H1 (cell line): Measurements from ENCODE around the gene TRABD2B. TPM values are rescaled to one million over a fixed set of nuclear protein-coding genes. Genes with fewer than 3 reads are reported as not detected.

Experiments
- CTCF ChIA-PET: fragments of 300-600 bp; sonication (Branson Sonifier 250); formaldehyde crosslinking; loops from one replicate; lab custom pipeline; 2021; ENCODE audit not compliant: partially characterized antibody; lab: Charles Lee
- POLR2A ChIA-PET: fragments of 300-600 bp; sonication (Branson Sonifier 250); formaldehyde crosslinking; loops from one replicate; lab custom pipeline; 2021; ENCODE audit warnings: inconsistent platforms; ENCODE audit not compliant: partially characterized antibody; lab: Charles Lee
- DNase-seq, 2 experiments: peaks; one replicate each; pipeline versions ENCODE4 v3.0.0 to v3.0.0-alpha.2; 2010 to 2022; ENCODE audit warnings: low spot score in 2 of 2, low read depth in 1 of 2, mixed read lengths in 1 of 2
- FAIRE-seq: peaks from 2 replicates; lab custom pipeline; 2011; peaks lifted over from hg19 to GRCh38; lab: Jason Lieb, UNC
- H2AFZ ChIP-seq: 2 replicates; pipeline ENCODE4 v1.8.1; 2012; ENCODE audit warnings: low read length, inconsistent platforms
- H2AK5ac ChIP-seq: 2 replicates; pipeline ENCODE4 v1.6.1; 2013; ENCODE audit warnings: low read depth, low read length
- H2BK120ac ChIP-seq: replicated peaks from 2 replicates; pipeline ENCODE3; 2013; ENCODE audit warnings: low read depth, low read length, inconsistent platforms
- H2BK12ac ChIP-seq: 2 replicates; pipeline ENCODE4 v1.6.1; 2013; ENCODE audit warnings: low read depth, low read length
- H2BK15ac ChIP-seq: 2 replicates; pipeline ENCODE4 v1.6.1; 2013; ENCODE audit warnings: low read length
- H2BK20ac ChIP-seq: 2 replicates; pipeline ENCODE4 v1.6.1; 2013; ENCODE audit warnings: low read length
- H2BK5ac ChIP-seq: 2 replicates; pipeline ENCODE4 v1.6.1; 2013; ENCODE audit warnings: low read depth, low read length
- H3K14ac ChIP-seq: 2 replicates; pipeline ENCODE4 v1.6.1; 2013; ENCODE audit warnings: inconsistent platforms; ENCODE audit not compliant: insufficient read length
- H3K18ac ChIP-seq: 2 replicates; pipeline ENCODE4 v1.6.1; 2013; ENCODE audit warnings: low read length; ENCODE audit errors: extremely low read depth
- H3K23ac ChIP-seq: 2 replicates; pipeline ENCODE4 v1.6.1; 2013; ENCODE audit warnings: inconsistent platforms; ENCODE audit not compliant: insufficient read length
- H3K23me2 ChIP-seq: 2 replicates; pipeline ENCODE4 v1.6.1; 2013; ENCODE audit warnings: low read depth, low read length
- H3K27ac ChIP-seq: 2 replicates; pipeline ENCODE4 v1.6.1; 2011; ENCODE audit warnings: low read depth, low read length, inconsistent platforms
- H3K27me3 ChIP-seq, 4 experiments: replicated peaks in 1 of 4; 1 replicate in 1 of 4; 2 replicates in 3 of 4; pipeline versions ENCODE4 v1.6.1 to v1.8.1; 2011 to 2013; ENCODE audit warnings: low read length in 3 of 4, mild to moderate bottlenecking in 3 of 4, inconsistent platforms in 2 of 4, mixed read lengths in 2 of 4, moderate library complexity in 1 of 4; ENCODE audit not compliant: control insufficient read depth in 3 of 4, insufficient read depth in 3 of 4; ENCODE audit errors: extremely low read depth in 1 of 4
- H3K36me3 ChIP-seq, 4 experiments: 2 replicates each; pipeline versions ENCODE4 v1.6.1 to v1.8.1; 2011 to 2013; ENCODE audit warnings: mild to moderate bottlenecking in 4 of 4, low read length in 3 of 4, moderate library complexity in 2 of 4, control low read depth in 1 of 4, inconsistent platforms in 1 of 4; ENCODE audit not compliant: insufficient read depth in 4 of 4, control insufficient read depth in 2 of 4
- H3K4ac ChIP-seq: replicated peaks from 2 replicates; pipeline ENCODE3; 2013; ENCODE audit warnings: low read length, low read depth, mixed read lengths, inconsistent platforms; ENCODE audit not compliant: insufficient read length
- H3K4me1 ChIP-seq, 4 experiments: replicated peaks in 1 of 4; 1 replicate in 1 of 4; 2 replicates in 3 of 4; pipeline versions ENCODE4 v1.6.1 to v1.8.1; 2011 to 2013; ENCODE audit warnings: low read length in 3 of 4, inconsistent platforms in 2 of 4, mixed read lengths in 1 of 4; ENCODE audit not compliant: insufficient read depth in 4 of 4, control insufficient read depth in 3 of 4
- H3K4me2 ChIP-seq, 2 experiments: 2 replicates each; pipeline versions ENCODE4 v1.6.1 to v1.8.1; 2011 to 2013; ENCODE audit warnings: low read depth in 2 of 2, low read length in 2 of 2, control low read depth in 1 of 2, inconsistent platforms in 1 of 2, mild to moderate bottlenecking in 1 of 2; ENCODE audit not compliant: insufficient read depth in 1 of 2
- H3K4me3 ChIP-seq, 4 experiments: fragments of 200-600, 300-600 bp in 1 of 4; sonication (generic), shearing (Covaris generic), sonication (Bioruptor Twin) in 1 of 4; 2 replicates each; pipeline versions ENCODE4 v1.5.1 to v1.8.1; 2011 to 2016; ENCODE audit warnings: low read length in 4 of 4, low read depth in 3 of 4, control low read depth in 2 of 4, inconsistent platforms in 2 of 4, mild to moderate bottlenecking in 2 of 4, mixed read lengths in 1 of 4, moderate library complexity in 1 of 4; ENCODE audit not compliant: insufficient read depth in 2 of 4; ENCODE audit errors: extremely low read depth in 1 of 4
- H3K56ac ChIP-seq: replicated peaks from 2 replicates; pipeline ENCODE3; 2013; ENCODE audit warnings: low read depth, mild to moderate bottlenecking, mixed read lengths, low read length, inconsistent platforms; ENCODE audit not compliant: insufficient read length
- H3K79me1 ChIP-seq: 2 replicates; pipeline ENCODE4 v1.6.1; 2013; ENCODE audit warnings: low read depth, low read length, control low read depth
- H3K79me2 ChIP-seq, 2 experiments: 2 replicates each; pipeline versions ENCODE4 v1.6.1 to v1.8.1; 2012 to 2013; ENCODE audit warnings: low read length in 2 of 2, mild to moderate bottlenecking in 2 of 2, inconsistent platforms in 1 of 2; ENCODE audit not compliant: insufficient read depth in 2 of 2, control insufficient read depth in 1 of 2
- H3K9ac ChIP-seq, 4 experiments: replicated peaks in 1 of 4; 1 replicate in 1 of 4; 2 replicates in 3 of 4; pipeline versions ENCODE4 v1.6.1 to v1.8.1; 2011 to 2013; ENCODE audit warnings: low read depth in 3 of 4, low read length in 3 of 4, control low read depth in 2 of 4, mild to moderate bottlenecking in 2 of 4, moderate library complexity in 2 of 4, inconsistent platforms in 1 of 4; ENCODE audit errors: extremely low read depth in 1 of 4
- H3K9me3 ChIP-seq, 2 experiments: 2 replicates each; pipeline versions ENCODE4 v1.6.1 to v1.8.1; 2012 to 2013; ENCODE audit warnings: mild to moderate bottlenecking in 2 of 2, moderate library complexity in 2 of 2, control low read depth in 1 of 2, inconsistent platforms in 1 of 2, low read depth in 1 of 2, low read length in 1 of 2, mixed read lengths in 1 of 2; ENCODE audit not compliant: insufficient read depth in 2 of 2
- H4K20me1 ChIP-seq, 2 experiments: replicated peaks in 1 of 2; 2 replicates each; pipeline versions ENCODE3 to v1.8.1; 2011 to 2013; ENCODE audit warnings: inconsistent platforms in 2 of 2, low read length in 2 of 2, mild to moderate bottlenecking in 1 of 2; ENCODE audit not compliant: insufficient read depth in 2 of 2, control insufficient read depth in 1 of 2
- H4K5ac ChIP-seq: 2 replicates; pipeline ENCODE4 v1.6.1; 2013; ENCODE audit warnings: low read length, low read depth, mixed read lengths, inconsistent platforms; ENCODE audit not compliant: insufficient read length
- H4K8ac ChIP-seq: 2 replicates; pipeline ENCODE4 v1.8.0; 2013; ENCODE audit warnings: mild to moderate bottlenecking, moderate library complexity, low read length, inconsistent platforms; ENCODE audit not compliant: insufficient read depth; ENCODE audit errors: extremely low read depth
- H4K91ac ChIP-seq: replicated peaks from 2 replicates; pipeline ENCODE3; 2013; ENCODE audit warnings: low read length, mixed read lengths, inconsistent platforms; ENCODE audit not compliant: insufficient read length
- BRCA1 ChIP-seq: IDR thresholded peaks from 2 replicates; pipeline ENCODE4 v1.6.1; 2012; ENCODE audit warnings: low read depth, low read length, improper control_type of control experiment
- CHD1 ChIP-seq: IDR thresholded peaks from 2 replicates; pipeline ENCODE4 v1.6.1; 2012; ENCODE audit warnings: low read depth, low read length, improper control_type of control experiment
- CTBP2 ChIP-seq: IDR thresholded peaks from 2 replicates; pipeline ENCODE4 v1.7.0; 2011; ENCODE audit warnings: borderline replicate concordance, mild to moderate bottlenecking, moderate library complexity, mixed read lengths, low read length; ENCODE audit not compliant: insufficient read depth, insufficient read length
- GTF2F1 ChIP-seq: IDR thresholded peaks from 2 replicates; pipeline ENCODE4 v1.6.1; 2012; ENCODE audit warnings: low read depth, low read length, improper control_type of control experiment, borderline replicate concordance
- JUND ChIP-seq: IDR thresholded peaks from 2 replicates; pipeline ENCODE4 v1.6.1; 2011; ENCODE audit warnings: mild to moderate bottlenecking, improper control_type of control experiment, low read length
- KDM1A ChIP-seq: fragments of 200-600, 300-600 bp; sonication (generic); IDR thresholded peaks from 2 replicates; pipeline ENCODE4 v1.7.1; 2016; ENCODE audit warnings: mild to moderate bottlenecking, low read length, borderline replicate concordance
- KDM4A ChIP-seq: IDR thresholded peaks from one replicate; pipeline ENCODE4 v1.7.1; 2012; ENCODE audit warnings: low read depth, mild to moderate bottlenecking, moderate library complexity, low read length, inconsistent platforms; ENCODE audit not compliant: severe bottlenecking
- RAD21 ChIP-seq, 2 experiments: IDR thresholded peaks in 1 of 2; conservative IDR thresholded peaks in 1 of 2; 2 replicates each; pipeline ENCODE4 v1.6.1; 2011; ENCODE audit warnings: low read depth in 2 of 2, low read length in 2 of 2, improper control_type of control experiment in 1 of 2, inconsistent platforms in 1 of 2, mild to moderate bottlenecking in 1 of 2, moderate library complexity in 1 of 2
- RBBP5 ChIP-seq: IDR thresholded peaks from 2 replicates; pipeline ENCODE4 v1.7.1; 2012; ENCODE audit warnings: low read depth, mild to moderate bottlenecking, inconsistent platforms, low read length, moderate library complexity, borderline replicate concordance
- RFX5 ChIP-seq: IDR thresholded peaks from 2 replicates; pipeline ENCODE4 v1.6.1; 2011; ENCODE audit warnings: low read depth, low read length, improper control_type of control experiment, borderline replicate concordance
- RXRA ChIP-seq: IDR thresholded peaks from 2 replicates; pipeline ENCODE4 v1.6.1; 2011; ENCODE audit warnings: low read depth, mild to moderate bottlenecking, low read length, moderate library complexity; ENCODE audit not compliant: insufficient read depth
- SIX5 ChIP-seq: IDR thresholded peaks from 2 replicates; pipeline ENCODE4 v1.6.1; 2011; ENCODE audit warnings: mild to moderate bottlenecking, low read depth, low read length
- SP4 ChIP-seq: IDR thresholded peaks from 2 replicates; pipeline ENCODE4 v1.6.1; 2012; ENCODE audit warnings: low read length, inconsistent platforms
- TAF1 ChIP-seq: IDR thresholded peaks from 2 replicates; pipeline ENCODE4 v1.6.1; 2011; ENCODE audit warnings: mild to moderate bottlenecking, low read depth, low read length
- WGBS, 2 experiments: shearing (Covaris generic) in 1 of 2; methylation state at CpG; one replicate each; pipeline versions ENCODE4 v1.1.6 to v1.1.7; 2013 to 2015; ENCODE audit warnings: low lambda C conversion rate in 2 of 2, mixed read lengths in 2 of 2, inconsistent platforms in 1 of 2, low coverage in 1 of 2, missing lambda C conversion rate in 1 of 2; ENCODE audit not compliant: insufficient replicate concordance in 2 of 2, insufficient coverage in 1 of 2, insufficient read length in 1 of 2; ENCODE audit errors: extremely low coverage in 1 of 2, missing lambda C conversion rate in 1 of 2; 5-methylcytosine and 5-hydroxymethylcytosine counted together
- polyA plus RNA-seq, 7 experiments: library from polyadenylated mRNA; depleted of rRNA in 3 of 7; stranded (reverse) in 5 of 7; unstranded in 2 of 7; fragments of >200 nt in 5 of 7; fragments of 200-250 nt in 2 of 7; gene quantifications; 1 replicate in 5 of 7; 2 replicates in 1 of 7; 4 replicates in 1 of 7; pipeline versions ENCODE4 v1.2.1 to v1.2.3, GENCODE V29; 2011 to 2013; ENCODE audit warnings: missing spikeins in 2 of 7, mixed read lengths in 2 of 7
- total RNA-seq: library from RNA; stranded (reverse); fragmentation: NEBNext Ultra II Directional; extraction: Animal tissue kit (Norgen Biotek cat#: 25700); gene quantifications from 2 replicates; pipeline ENCODE4 v1.2.1, GENCODE V29; 2021

Gene TRABD2B
- total and polyA plus RNA-seq, 2 of the 8 experiments (the other 6 are each of a cell fraction or from before 2014, with no cell fraction given), result 0.95 to 3.4 TPM

DNA sequence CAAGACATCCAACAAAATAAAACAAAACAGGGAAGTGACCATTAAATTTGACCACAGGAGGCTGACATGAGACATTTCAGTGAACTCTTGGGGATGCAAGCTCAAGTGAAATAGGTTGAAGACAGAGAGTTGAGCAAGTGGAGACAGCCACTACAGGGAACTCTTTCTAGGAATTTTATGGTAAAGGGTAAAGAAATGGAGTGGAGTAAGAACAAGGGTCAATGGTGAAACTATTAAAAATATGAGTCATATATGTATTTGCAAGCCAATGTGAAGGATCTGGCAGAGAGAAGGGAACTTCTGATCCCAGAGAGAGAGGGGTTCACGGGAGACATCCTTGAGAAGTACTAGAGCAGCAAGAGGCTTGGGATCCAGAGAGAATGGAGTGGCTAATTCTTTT is 9.1 kb upstream of the TRABD2B start:
- H3K4ac ChIP-seq, result no peak overlapping the region
- no peak overlapping the region for H3K23ac ChIP-seq
- no peak overlapping the region; a peak in 1 of 4 replicates for H3K4me2 ChIP-seq
- H2BK15ac ChIP-seq, result no peak overlapping the region
- no peak overlapping the region for H3K4me3 ChIP-seq
- CTCF ChIA-PET, result interaction anchor here (1.2 to 3.1 kb wide), 10 partner anchors 8 to 220 kb away, joined by 3 to 14 read pairs (median 4); partner anchors contain the start of gene TRABD2B
- H3K18ac ChIP-seq, result no peak overlapping the region
- H3K9me3 ChIP-seq, result no peaks in the 10 kb centered on the region
- no peak overlapping the region for H4K8ac ChIP-seq
- no peaks in the 10 kb centered on the region for H3K79me1 ChIP-seq
- H2AK5ac ChIP-seq, result peak overlapping the region; percentile 88; the same call in 1 of the 2 replicates
- no peak overlapping the region for H2BK120ac ChIP-seq
- no peak overlapping the region for H3K9ac ChIP-seq
- no peaks in the 10 kb centered on the region for H3K36me3 ChIP-seq
- H2BK5ac ChIP-seq, result no peak overlapping the region
- no peak overlapping the region for H2AFZ ChIP-seq
- DNase-seq, result no peak
- no peaks in the 10 kb centered on the region for H4K20me1 ChIP-seq
- POLR2A ChIA-PET, result no interaction called here
- FAIRE-seq, result no peak
- H3K27me3 ChIP-seq, result peaks cover 0 to 2% (median 0%) of the 10 kb centered on the region in 4 experiments; a peak in 1 of 7 replicates
- no peak overlapping the region for H3K14ac ChIP-seq
- peaks cover 2% of the 10 kb centered on the region; the same call in 1 of the 2 replicates for H3K23me2 ChIP-seq
- 0 out of 2 replicates have a peak overlapping the region, but pooled peaks have one; percentile 53 for H2BK12ac ChIP-seq
- no peak overlapping the region for H3K27ac ChIP-seq
- H2BK20ac ChIP-seq, result peak overlapping the region; percentile 87; the same call in 1 of the 2 replicates
- H4K91ac ChIP-seq, result no peak overlapping the region
- H4K5ac ChIP-seq, result no peak overlapping the region
- no peaks in the 10 kb centered on the region for H3K79me2 ChIP-seq
- WGBS, 2 experiments, result 80% methylated on average over 1 of the region's 1 CpG; no CpG with 5 or more reads in 1 of the 2 experiments
- H3K4me1 ChIP-seq, result peaks cover 4 to 21% (median 13%) of the 10 kb centered on the region in 4 experiments; a peak in 6 of 7 replicates
- H3K56ac ChIP-seq, result no peak overlapping the region
- no peak for TF ChIP-seq CHD1
- TF ChIP-seq BRCA1, result no peak
- TF ChIP-seq RFX5, result no peak
- no peak for TF ChIP-seq RXRA
- no peak for TF ChIP-seq KDM4A
- no peak for TF ChIP-seq TAF1
- TF ChIP-seq JUND, result no peak
- TF ChIP-seq SP4, result no peak
- TF ChIP-seq SIX5, result no peak
- TF ChIP-seq CTBP2, result no peak
- TF ChIP-seq KDM1A, result no peak
- no peak for TF ChIP-seq GTF2F1
- no peak for TF ChIP-seq RBBP5
- no peak for TF ChIP-seq RAD21 (IDR thresholded peaks at IDR 0.05 in 1 of 2, conservative IDR thresholded peaks at IDR 0.05 in 1 of 2; ENCODE audit: low read depth in 2 of 2, low read length in 2 of 2)
